Osteocyte (in vitro differentiated cells): ENCODE measurements around the gene MPP7. TPM values are rescaled to one million over a fixed set of nuclear protein-coding genes. Genes with fewer than 3 reads are reported as not detected.

Source experiments
- DNase-seq: peaks from one replicate; pipeline ENCODE4 v3.0.0; 2021; ENCODE audit warnings: mixed read lengths; ENCODE audit not compliant: unreplicated experiment; ENCODE audit errors: extremely low spot score
- H3K27ac Mint-ChIP-seq: one replicate; pipeline ENCODE4 v1.8.0; 2021; ENCODE audit warnings: mild to moderate bottlenecking, mixed read lengths; ENCODE audit not compliant: unreplicated experiment
- H3K27me3 Mint-ChIP-seq: one replicate; pipeline ENCODE4 v1.8.0; 2021; ENCODE audit warnings: mixed read lengths; ENCODE audit not compliant: unreplicated experiment
- H3K36me3 Mint-ChIP-seq: one replicate; pipeline ENCODE4 v1.8.0; 2021; ENCODE audit warnings: mixed read lengths; ENCODE audit not compliant: unreplicated experiment
- H3K4me1 Mint-ChIP-seq: one replicate; pipeline ENCODE4 v1.8.0; 2021; ENCODE audit warnings: mixed read lengths; ENCODE audit not compliant: unreplicated experiment
- H3K4me3 Mint-ChIP-seq: one replicate; pipeline ENCODE4 v1.8.0; 2021; ENCODE audit warnings: mild to moderate bottlenecking, moderate library complexity, mixed read lengths; ENCODE audit not compliant: unreplicated experiment
- H3K9me3 Mint-ChIP-seq: one replicate; pipeline ENCODE4 v1.8.0; 2021; ENCODE audit warnings: mixed read lengths; ENCODE audit not compliant: unreplicated experiment
- CTCF ChIP-seq: fragments of 200-600 bp; sonication (generic); IDR thresholded peaks from 2 replicates; pipeline ENCODE4 v1.5.0; 2021; ENCODE audit warnings: antibody characterized with exemption, mild to moderate bottlenecking, moderate library complexity
- microRNA-seq: library from miRNA; unstranded; fragments of <30 nt; microRNA quantifications from one replicate; pipeline ENCODE4 v1.1.0, GENCODE V29; 2020; ENCODE audit not compliant: unreplicated experiment
- total RNA-seq: library from RNA; stranded (reverse); gene quantifications from 2 replicates; pipeline ENCODE4 v1.2.1, GENCODE V29; 2021

The MPP7 gene
- total RNA-seq, 1 donor from 2014 or later: 37.4 TPM

GRCh38 chr10:28253169-28253785 lies 49.6 kb downstream of the MPP7 start:
- no peak for DNase-seq
- no peaks in the 10 kb centered on the region for H3K36me3 Mint-ChIP-seq
- H3K27ac Mint-ChIP-seq: peak overlapping the region; percentile 91
- peaks cover 52% of the 10 kb centered on the region for H3K4me1 Mint-ChIP-seq
- H3K4me3 Mint-ChIP-seq: no peak overlapping the region
- no peak for TF ChIP-seq CTCF
- H3K27me3 Mint-ChIP-seq: no peaks in the 10 kb centered on the region
- no peaks in the 10 kb centered on the region for H3K9me3 Mint-ChIP-seq

Small RNA genes lying within 50 kb of the gene (microRNA-seq; reads per million reads assigned to microRNA genes)
- not detected for gene MIR8086

Other genes starting within 250 kb of the MPP7 start
- gene WAC, start 230.1 kb upstream of the MPP7 start, total RNA-seq: 110 and 122 TPM in 2 replicates